Activated T-helper 1 cell treated with Interleukin-2 at 50 U/mL for 16 hours (primary cell): ENCODE measurements around the gene TRIM25.

ENCODE experiments used
- DNase-seq: peaks from one replicate; pipeline ENCODE4 v3.0.0-alpha.2; 2020; ENCODE audit warnings: low read depth

The TRIM25 gene

DNA sequence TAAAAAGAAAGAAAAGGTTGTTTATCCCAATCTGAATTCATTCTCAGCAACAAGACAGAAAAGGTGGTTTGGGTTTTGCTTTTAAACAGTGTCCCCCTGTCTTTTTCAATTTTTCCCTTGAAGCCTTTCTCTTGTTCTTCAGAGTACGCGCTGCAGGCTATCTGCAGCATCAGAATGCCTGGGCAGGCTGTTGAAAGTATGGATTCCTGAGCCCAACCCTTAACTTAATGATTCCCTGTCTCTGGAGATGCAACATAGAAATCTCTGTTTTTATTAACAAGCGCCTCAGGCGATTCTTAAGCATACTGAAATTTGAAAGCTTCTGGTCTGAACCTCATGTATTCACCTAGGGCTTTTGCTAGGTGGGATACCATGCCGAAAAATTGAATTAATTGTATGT is 47.8 kb downstream of the TRIM25 start:
- DNase-seq = no peak

DNA sequence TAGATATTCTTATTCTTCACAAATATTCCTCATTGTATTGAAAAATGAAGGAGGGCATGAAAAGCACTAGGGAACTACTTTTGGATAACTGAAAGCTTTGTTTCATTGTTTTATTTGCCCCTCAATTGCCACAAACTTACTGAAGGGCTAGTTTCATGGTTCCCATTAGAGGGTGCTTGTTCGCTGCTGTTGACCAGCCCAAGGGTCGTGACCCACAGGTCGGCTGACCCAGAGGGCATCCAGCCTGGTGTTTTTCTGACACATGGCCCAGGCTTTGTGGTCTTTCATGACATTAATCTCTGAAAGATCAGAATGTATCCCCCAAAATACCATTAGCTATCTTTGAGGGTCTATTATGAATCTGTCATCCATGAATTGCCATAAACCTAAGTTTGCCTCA is 49.9 kb downstream of the TRIM25 start:
- no peak for DNase-seq

DNA sequence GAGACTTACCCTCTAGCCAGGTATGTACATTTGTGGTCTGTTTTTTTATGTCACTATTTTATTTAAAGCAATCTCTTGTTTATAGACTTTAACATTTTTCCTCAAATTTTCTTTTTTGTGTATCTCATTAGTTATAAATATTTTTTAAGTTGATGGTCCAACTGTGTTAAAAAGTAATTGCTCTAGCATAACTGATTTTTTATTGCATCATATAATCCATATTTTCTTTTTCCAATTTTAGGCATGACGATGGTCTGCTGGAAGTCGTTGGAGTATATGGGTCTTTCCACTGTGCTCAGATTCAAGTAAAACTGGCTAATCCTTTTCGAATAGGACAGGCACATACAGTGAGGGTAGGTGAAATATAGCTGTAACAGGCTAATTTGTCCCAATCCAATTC is 52.0 kb downstream of the TRIM25 start:
- DNase-seq = no peak

DNA sequence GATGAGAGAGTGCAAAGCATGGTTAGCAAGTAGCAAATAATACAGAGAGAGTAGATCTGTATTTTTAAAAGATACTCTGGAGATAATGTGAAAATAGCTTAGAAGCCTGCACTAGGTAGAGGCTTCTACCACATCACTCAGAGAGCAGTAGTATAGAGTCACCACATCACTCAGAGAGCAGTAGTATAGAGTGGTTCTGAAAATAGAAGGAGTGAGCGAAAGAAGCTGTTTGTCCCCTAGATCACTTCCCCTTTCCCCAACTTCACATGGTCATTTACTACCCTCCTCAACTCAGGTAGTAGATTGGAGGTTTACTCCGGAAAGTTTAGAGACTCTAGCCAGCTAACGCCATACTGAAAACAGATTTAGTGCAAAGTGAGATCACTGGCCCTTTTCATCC is 62.8 kb downstream of the TRIM25 start:
- no peak for DNase-seq

DNA sequence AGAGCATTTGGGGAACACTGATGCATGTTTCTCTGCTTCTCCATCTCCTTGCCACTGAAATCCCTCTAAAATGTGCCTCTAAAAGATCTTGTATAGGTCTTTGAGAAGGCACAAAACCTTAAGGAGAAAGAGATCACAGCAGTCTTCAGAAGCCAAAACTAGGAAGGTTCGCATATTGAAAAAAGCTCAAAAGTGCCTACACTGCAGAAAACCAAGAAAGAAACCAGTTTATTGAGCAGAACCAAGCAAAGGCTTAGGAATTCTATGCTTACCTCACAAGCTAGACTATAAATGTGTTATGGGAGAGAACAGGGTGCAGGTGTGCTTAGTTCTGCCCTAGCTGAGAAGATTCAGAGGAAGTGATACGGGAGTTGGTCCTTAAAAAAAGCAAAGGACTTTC is 63.3 kb downstream of the TRIM25 start:
- no peak for DNase-seq

DNA sequence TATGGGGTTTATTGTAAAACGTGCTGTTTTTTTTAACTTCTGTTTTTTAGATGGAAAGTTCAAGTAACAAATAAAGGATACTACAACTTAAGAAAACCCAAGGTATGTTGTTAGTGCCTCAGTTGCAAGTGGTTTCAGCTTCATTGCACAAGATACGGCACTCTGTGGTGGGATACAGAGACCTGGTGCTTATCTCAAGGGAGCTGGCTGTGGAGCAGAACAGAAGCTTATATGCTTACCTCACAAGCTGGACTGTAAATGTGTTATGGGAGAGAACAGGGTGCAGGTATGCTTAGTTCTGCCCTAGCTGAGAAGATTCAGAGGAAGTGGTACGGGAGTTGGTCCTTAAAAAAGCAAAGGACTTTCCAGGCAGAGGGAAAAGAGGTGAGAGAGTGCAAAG is 64.7 kb downstream of the TRIM25 start:
- no peak for DNase-seq

DNA sequence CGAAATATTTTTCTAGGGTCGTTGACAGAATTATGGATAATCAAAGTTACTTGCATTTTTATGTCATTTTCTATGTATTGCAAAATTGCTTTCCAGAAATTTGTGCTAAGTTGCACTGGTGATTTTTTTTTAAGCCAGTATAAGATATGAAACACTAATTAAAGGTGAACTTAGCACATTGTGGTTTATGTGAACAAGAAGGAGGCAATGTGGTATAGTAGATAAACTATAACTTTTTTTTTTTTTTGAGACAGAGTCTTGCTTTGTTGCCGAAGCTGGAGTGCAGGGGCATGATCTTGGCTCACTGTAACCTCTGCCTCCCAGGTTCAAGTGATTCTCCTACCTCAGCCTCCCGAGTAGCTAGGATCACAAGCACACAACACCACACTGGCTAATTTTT is 66.7 kb downstream of the TRIM25 start:
- DNase-seq = no peak

DNA sequence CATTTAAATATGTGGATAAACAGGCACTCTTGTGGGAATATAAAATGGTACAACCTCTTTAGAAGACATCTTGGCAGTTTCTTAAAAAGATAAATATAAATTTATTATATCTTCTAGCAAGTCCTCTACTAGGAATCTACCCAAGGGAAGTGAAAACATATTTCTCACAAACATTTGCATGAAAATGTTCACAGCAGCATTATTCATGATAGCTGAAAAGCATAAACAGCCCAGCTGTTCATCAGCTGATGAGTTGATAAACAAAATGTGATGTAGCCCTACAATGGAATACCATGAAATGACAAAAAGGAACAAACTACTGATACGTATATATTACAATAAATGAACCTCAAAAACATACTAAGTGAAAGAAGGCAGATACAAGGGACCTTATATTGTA is 67.9 kb downstream of the TRIM25 start:
- DNase-seq = no peak

DNA sequence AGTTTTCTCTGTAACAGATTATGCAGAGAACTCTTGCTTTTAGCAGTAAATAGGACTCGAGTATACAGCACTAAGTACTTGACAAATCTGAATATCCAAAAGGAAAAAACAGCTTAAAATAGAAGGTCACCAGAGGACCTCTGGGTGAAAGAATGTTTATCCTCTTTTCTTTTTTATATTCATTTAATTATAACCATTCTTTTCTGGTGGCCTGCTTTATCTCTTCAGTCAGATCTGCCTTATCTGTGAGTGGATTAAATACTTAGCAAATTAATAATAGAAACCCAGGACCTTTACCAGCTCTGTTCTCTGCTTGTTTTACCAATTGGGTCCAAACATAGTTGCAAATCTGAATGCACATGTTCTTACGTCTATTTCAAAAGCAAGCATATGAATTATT is 71.3 kb downstream of the TRIM25 start:
- DNase-seq = no peak

DNA sequence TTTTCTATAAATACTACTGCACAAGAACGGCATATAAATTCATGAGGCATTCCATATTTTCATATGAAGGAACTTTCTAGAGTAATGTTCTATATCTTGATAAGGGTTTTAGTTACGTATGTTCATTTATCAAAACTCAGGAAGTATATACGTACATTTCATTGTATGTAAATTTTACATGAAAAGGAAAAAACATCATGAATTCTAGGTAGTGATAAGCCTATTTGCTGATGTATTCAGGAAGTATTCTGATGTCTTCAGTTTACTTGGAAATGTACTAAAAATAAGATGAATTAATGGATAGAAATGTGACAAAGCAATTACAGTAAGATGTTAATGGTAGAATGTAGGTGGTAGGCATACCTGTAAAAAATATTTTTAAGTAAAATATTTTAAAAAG is 75.2 kb downstream of the TRIM25 start:
- no peak for DNase-seq
